A204.1 (cell line): ENCODE results near the gene BASP1.
"Not testable (repeated sequence)": the region's sequence is repeated elsewhere in the genome, so short reads cannot be mapped to it uniquely, and the experiment has no call there.

Experiments
- FAIRE-seq: peaks from 2 replicates; lab custom pipeline; 2012; peaks lifted over from hg19 to GRCh38; lab: Jason Lieb, UNC

The BASP1 gene

GRCh38 chr5:17223367-17224185, 6.1 kb downstream of the BASP1 start:
- no peak for FAIRE-seq

- FAIRE-seq, result no peak
Observed at GRCh38 chr5:17224858-17225511, 7.6 kb downstream of the BASP1 start.

GRCh38 chr5:17225520-17225919, 8.1 kb downstream of the BASP1 start:
- no peak for FAIRE-seq

- FAIRE-seq, result no peak
Observed at GRCh38 chr5:17227868-17228267, 10.4 kb downstream of the BASP1 start.

GRCh38 chr5:17228821-17229291, 11.4 kb downstream of the BASP1 start:
- FAIRE-seq, result no peak

GRCh38 chr5:17229313-17229712, 11.9 kb downstream of the BASP1 start:
- FAIRE-seq, result no peak

GRCh38 chr5:17230191-17230590, 12.8 kb downstream of the BASP1 start:
- no peak for FAIRE-seq

GRCh38 chr5:17230808-17231525, 13.5 kb downstream of the BASP1 start:
- no peak for FAIRE-seq

GRCh38 chr5:17232405-17232804, 15.0 kb downstream of the BASP1 start:
- FAIRE-seq, result no peak

GRCh38 chr5:17233488-17233887, 16.1 kb downstream of the BASP1 start:
- FAIRE-seq, result no peak

GRCh38 chr5:17234374-17234773, 16.9 kb downstream of the BASP1 start:
- no peak for FAIRE-seq

GRCh38 chr5:17235731-17236330, 18.4 kb downstream of the BASP1 start:
- FAIRE-seq, result no peak

- FAIRE-seq, result no peak
Observed at GRCh38 chr5:17238521-17239041, 21.1 kb downstream of the BASP1 start.

GRCh38 chr5:17239953-17240352, 22.5 kb downstream of the BASP1 start:
- no peak for FAIRE-seq

- no peak for FAIRE-seq
Observed at GRCh38 chr5:17240487-17240886, 23.1 kb downstream of the BASP1 start.

GRCh38 chr5:17241635-17242034, 24.2 kb downstream of the BASP1 start:
- no peak for FAIRE-seq

GRCh38 chr5:17243287-17244063, 26.0 kb downstream of the BASP1 start:
- no peak for FAIRE-seq

GRCh38 chr5:17249029-17249634, 31.7 kb downstream of the BASP1 start:
- FAIRE-seq, result no peak

GRCh38 chr5:17249841-17250240, 32.4 kb downstream of the BASP1 start:
- not testable (repeated sequence) for FAIRE-seq

- FAIRE-seq, result no peak
Observed at GRCh38 chr5:17252543-17252942, 35.1 kb downstream of the BASP1 start.

GRCh38 chr5:17255471-17256021, 38.1 kb downstream of the BASP1 start:
- FAIRE-seq, result no peak
